PC-3 (cell line): ENCODE measurements around the gene PCDHGC4.

ENCODE experiments used
- CTCF ChIP-seq: fragments of 300-600 bp; sonication (generic); conservative IDR thresholded peaks from 2 replicates; pipeline ENCODE4 v1.5.1; 2017; ENCODE audit warnings: antibody characterized with exemption, low read depth, mild to moderate bottlenecking, low read length
- EZH2 ChIP-seq: fragments of 300-600 bp; sonication (generic); IDR thresholded peaks from one replicate; pipeline ENCODE4 v1.6.1; 2017; ENCODE audit warnings: antibody characterized with exemption, mild to moderate bottlenecking, low read length; ENCODE audit not compliant: unreplicated experiment
- EZH2phosphoT487 ChIP-seq: fragments of 300-600 bp; sonication (generic); IDR thresholded peaks from 2 replicates; pipeline ENCODE4 v1.6.1; 2018; ENCODE audit warnings: mild to moderate bottlenecking, antibody characterized with exemption, low read length, borderline replicate concordance

DNA sequence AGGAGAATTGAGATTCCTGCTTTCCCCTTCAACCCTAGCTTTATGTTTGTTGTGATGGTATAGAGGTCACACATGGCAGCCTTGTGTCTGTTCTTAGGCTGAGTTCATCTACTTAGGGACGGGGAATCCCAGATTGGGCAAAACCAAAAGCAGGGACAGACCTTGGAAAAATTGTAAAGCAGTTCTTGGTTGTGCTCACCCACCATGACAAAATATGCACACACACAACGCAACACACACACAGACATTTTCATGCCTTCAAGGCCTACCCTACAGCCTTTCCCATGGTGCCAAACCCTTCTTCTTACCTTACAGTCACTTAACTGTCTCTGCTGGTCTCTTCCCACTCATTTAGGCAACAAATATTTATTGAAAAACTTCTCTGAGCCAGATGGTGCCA, 18.9 kb downstream of the PCDHGC4 start:
- no peak for TF ChIP-seq CTCF
- TF ChIP-seq EZH2: no peak
- no peak for TF ChIP-seq EZH2phosphoT487
